GM10266 (cell line): Measurements from ENCODE around the gene PLCXD1.
A peak's percentile ranks its signal among the peaks of the same experiment; 100 is the strongest.
"Not testable (repeated sequence)": the region's sequence is repeated elsewhere in the genome, so short reads cannot be mapped to it uniquely, and the experiment has no call there.

ENCODE experiments used
- DNase-seq: peaks from one replicate; pipeline ENCODE4 v3.0.0; 2012; ENCODE audit errors: extremely low spot score
- TF ChIP-seq, protein P1 (sequence below): IDR thresholded peaks from 2 replicates; pipeline ENCODE4 v1.5.1; 2012; ENCODE audit warnings: mild to moderate bottlenecking, low read depth; ENCODE audit not compliant: control insufficient read depth, insufficient read depth; ENCODE audit errors: missing control alignments

Gene PLCXD1

DNA sequence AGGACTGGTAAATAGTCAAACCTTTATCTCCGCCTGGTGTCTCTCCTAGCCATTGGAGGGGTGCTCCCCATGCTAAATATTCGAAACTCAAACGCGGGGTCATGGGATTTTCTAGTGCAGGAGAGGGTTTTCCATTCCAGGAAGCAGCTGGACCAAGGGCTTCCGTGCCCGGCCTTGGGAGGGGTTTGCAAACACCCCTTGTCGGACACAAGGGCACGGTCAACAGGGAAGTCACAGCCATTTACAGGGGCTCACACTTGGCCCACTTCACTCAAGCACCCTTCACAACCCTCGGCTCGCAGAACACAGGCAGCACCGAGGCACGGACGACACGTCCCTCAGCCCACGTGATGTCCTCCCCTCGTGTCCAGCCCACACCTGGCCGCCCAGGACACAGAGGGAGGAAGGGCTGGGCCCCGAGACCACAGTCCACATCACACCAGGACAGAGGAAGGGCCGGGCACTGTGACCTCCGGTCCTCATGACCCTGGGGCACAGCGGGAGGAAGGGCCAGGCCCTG is 10.3 kb upstream of the PLCXD1 start:
- TF ChIP-seq, protein P1, sequence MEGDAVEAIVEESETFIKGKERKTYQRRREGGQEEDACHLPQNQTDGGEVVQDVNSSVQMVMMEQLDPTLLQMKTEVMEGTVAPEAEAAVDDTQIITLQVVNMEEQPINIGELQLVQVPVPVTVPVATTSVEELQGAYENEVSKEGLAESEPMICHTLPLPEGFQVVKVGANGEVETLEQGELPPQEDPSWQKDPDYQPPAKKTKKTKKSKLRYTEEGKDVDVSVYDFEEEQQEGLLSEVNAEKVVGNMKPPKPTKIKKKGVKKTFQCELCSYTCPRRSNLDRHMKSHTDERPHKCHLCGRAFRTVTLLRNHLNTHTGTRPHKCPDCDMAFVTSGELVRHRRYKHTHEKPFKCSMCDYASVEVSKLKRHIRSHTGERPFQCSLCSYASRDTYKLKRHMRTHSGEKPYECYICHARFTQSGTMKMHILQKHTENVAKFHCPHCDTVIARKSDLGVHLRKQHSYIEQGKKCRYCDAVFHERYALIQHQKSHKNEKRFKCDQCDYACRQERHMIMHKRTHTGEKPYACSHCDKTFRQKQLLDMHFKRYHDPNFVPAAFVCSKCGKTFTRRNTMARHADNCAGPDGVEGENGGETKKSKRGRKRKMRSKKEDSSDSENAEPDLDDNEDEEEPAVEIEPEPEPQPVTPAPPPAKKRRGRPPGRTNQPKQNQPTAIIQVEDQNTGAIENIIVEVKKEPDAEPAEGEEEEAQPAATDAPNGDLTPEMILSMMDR, result no peak
- DNase-seq, result no peak

DNA sequence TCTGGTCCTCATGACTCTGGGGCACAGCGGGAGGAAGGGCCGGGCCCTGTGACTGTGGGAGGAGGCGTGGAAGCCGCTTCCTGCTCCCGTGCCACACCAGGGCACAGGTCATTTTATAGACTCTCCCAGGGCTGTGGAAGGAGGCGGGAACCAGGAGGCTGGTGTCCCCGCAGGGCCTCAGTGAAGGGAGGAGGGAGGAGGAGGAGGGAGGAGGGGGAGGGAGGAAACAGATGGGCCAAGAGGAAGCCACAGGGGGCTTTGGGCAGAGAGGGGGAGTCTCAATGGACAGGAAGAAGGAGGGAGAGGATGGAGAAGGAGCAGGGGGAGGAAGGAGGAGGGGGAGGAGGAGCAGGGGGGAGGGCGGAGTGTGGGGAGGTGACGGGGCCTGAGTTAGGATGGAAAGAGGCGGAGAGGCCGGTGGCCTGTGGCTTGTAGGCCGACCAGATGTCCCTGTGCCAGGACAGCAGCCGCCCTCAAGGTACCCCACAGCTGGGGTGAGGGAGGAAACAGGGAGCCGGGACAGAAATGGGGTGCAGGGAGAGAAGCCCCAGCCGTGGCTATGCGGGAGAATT is 6.2 kb upstream of the PLCXD1 start:
- TF ChIP-seq, protein P1, result no peak
- DNase-seq, result no peak

DNA sequence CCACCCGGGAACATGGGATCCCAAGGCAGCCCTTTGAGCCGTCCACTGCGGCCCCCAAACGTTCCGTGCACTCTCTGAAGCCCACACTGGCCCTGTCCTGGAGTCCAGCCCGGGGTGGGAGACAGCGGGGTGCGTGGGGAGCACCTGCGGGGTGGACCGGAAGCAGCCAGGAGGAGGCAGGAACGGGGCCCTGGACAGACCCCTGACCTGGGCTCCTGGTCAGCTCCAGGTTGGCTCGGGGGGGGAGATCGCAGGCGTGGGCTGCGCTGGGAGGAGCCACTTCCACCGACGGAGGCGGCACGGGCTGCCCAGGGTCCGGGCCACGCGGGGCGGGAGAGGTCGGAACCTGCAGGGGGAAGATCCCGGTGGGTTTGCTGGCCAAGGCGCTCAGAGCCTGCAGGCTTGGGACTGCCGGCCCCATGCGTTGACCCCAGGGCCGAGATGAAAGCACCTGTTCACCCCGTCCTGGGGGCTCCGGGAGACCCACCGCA is 5.7 kb upstream of the PLCXD1 start:
- no peak for DNase-seq
- TF ChIP-seq, protein P1, result no peak

DNA sequence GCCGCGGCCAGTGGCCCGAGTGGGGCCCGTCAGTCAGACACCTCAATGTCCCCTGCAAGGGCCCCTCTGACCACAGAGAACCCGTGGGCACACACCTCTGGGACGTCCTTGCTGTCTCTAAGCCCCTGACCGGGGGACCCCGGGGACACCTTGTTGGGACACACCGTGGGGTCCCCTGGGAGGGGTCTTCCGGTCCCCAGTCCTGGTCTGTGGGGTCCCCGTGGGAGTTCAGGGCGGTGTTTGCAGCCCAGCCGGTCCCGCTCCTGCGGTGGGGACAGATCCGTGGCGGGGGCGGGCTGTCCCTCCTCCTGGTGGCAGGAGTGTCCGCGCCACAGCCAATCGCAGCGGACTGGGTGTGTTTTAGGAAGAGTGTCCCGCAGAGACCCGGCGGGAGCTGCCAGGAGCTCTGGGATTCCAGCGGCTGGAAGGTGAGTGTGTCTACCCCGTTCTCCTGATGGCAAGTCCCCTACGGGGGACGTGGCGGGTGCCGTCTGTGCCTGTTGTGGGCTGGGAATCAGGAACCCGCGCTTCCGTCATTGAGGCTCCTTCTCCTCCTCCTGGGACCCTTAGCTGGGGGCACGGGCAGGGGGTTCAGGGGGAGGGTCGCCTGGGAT is 5.1 kb upstream of the PLCXD1 start:
- peak; percentile 86 for DNase-seq
- TF ChIP-seq, protein P1, result no peak

DNA sequence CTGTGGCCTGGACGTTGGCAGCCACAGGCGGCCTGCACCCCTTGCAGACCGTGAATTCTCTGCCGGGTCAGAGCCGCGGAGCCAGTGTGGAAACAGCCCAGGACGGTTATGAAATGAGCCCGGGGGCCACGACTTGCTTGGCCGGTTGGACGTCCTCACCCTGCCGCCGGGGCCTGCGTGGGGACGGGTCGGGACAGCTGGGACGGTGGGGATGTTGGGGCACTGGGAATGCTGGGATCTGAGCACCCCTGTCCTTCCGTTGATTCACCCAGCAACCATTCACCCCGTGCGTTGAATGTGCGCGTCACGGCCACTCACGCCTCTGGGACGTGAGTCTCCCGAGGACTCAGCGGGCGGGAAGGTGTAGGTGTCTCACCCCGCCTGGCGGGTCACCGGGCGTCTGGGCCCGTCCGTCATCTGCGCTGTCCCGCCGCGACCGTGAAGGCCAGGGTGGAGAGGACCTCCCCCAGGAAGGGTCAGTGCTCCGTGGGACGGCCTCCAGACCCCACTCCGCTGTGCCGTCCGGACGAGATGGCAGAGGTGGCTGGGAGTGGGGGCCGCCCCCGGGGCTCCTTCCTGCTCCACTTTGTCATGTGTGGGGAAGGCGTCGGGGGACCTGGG is 4.5 kb upstream of the PLCXD1 start:
- TF ChIP-seq, protein P1, result no peak
- DNase-seq, result peak; percentile 45

DNA sequence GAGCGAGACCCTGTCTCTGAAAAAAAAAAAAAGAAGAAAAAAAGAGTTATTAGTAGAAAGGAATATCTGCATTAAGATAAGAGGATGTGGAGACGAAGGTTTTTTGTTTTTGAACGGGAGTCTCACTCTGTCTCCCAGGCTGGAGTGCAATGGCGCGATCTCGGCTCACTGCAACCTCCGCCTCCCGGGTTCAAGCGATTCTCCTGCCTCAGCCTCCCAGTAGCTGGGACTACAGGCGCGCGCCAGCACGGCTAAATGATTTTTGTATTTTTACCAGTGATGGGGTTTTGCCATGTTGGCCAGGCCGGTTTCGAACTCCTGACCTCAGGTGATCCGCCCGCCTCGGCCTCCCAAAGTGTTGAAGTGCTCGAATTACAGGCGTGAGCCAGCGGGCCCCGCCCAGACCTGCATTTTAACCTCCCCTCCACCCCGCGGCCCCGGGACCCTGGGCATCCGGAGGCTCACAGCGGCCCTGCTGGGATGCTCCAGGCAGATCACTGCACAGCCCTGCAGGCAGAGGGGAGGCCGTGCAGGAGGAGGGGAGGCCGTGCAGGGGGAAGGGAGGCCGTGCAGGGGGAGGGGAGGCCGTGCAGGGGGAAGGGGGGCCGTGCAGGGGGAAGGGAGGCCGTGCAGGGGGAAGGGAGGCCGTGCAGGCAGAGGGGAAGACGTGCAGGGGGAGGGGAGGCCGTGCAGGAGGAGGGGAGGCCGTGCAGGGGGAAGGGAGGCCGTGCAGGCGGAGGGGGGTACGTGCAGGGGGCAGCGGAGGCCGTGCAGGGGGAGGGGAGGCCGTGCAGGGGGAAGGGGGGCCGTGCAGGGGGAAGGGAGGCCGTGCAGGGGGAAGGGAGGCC is 1.2 kb upstream of the PLCXD1 start:
- DNase-seq, result not testable (repeated sequence)

DNA sequence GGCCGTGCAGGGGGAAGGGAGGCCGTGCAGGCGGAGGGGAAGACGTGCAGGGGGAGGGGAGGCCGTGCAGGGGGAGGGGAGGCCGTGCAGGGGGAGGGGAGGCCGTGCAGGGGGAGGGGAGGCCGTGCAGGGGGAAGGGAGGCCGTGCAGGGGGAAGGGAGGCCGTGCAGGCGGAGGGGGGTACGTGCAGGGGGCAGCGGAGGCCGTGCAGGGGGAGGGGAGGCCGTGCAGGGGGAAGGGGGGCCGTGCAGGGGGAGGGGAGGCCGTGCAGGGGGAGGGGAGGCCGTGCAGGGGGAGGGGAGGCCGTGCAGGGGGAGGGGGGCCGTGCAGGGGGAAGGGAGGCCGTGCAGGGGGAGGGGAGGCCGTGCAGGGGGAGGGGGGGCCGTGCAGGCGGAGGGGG is 459 bp upstream of the PLCXD1 start:
- DNase-seq, result not testable (repeated sequence)

DNA sequence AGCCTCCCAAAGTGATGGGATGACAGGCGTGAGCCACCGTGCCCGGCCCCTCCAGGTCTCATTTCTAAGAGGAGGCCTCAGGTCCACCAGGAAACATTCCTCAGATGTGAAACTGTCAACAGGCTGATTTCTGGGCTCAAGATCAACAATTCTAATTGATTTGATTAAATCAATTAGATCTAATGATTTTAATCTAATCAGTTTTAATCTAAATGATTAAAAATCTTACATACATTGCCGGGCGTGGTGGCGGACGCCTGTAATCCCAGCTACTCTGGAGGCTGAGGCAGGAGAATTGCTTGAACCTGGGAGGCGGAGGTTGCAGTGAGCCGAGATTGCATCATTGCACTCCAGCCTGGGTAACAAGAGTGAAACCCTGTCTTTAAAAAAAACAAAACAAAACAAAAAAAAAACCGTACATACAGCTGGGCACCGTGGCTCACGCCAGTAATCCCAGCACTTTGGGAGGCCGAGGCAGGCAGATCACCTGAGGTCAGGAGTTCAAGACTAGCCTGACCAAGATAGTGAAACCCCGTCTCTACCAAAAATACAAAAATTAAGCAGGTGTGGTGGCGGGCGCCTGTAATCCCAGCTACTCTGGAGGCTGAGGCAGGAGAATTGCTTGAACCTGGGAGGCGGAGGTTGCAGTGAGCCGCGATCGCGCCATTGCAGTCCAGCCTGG is 960 bp downstream of the PLCXD1 start:
- not testable (repeated sequence) for DNase-seq
